ENCODE data around the gene ATP2B1.
A peak's percentile ranks its signal among the peaks of the same experiment; 100 is the strongest.
"Not testable (repeated sequence)": the region's sequence is repeated elsewhere in the genome, so short reads cannot be mapped to it uniquely, and the experiment has no call there.

Gene ATP2B1

GRCh38 chr12:89708565-89709156, at the start of gene ATP2B1:
Gene ATP2B1, minus strand, starts transcription at chr12:89708838. Its CDS starts 52,952 bp downstream, at chr12:89655886.
- DNase-seq (ENCODE audit: extremely low read depth, insufficient read length) = peak; percentile 96
- Histone ChIP-seq H3K36me3 (ENCODE audit: control insufficient read depth, insufficient read depth, low read length) (no peaks in the 10 kb centered on the region), H3K27me3 (replicated peaks; ENCODE audit: control insufficient read depth, insufficient read depth, low read length) (no peaks in the 10 kb centered on the region), H3K4me3 (replicated peaks; ENCODE audit: low read depth, low read length) (peak within 1 kb of the TSS; percentile 95)
- peak; percentile 26 for TF ChIP-seq CTCF (IDR thresholded peaks at IDR 0.05; ENCODE audit: insufficient read depth, low read length, poor library complexity, severe bottlenecking)

GRCh38 chr12:89757987-89758386, 49.3 kb upstream of the ATP2B1 start:
- H3K27me3 ChIP-seq (replicated peaks; ENCODE audit: control insufficient read depth, insufficient read depth, low read length); H3K4me3 ChIP-seq (replicated peaks; ENCODE audit: low read depth, low read length); DNase-seq (ENCODE audit: extremely low read depth, insufficient read length): not testable (repeated sequence)

GRCh38 chr12:89756585-89757398, 48.2 kb upstream of the ATP2B1 start:
- Histone ChIP-seq H3K36me3 (ENCODE audit: control insufficient read depth, insufficient read depth, low read length) (no peaks in the 10 kb centered on the region), H3K4me3 (replicated peaks; ENCODE audit: low read depth, low read length) (no peak overlapping the region), H3K27me3 (replicated peaks; ENCODE audit: control insufficient read depth, insufficient read depth, low read length) (no peaks in the 10 kb centered on the region)
- peak; percentile 83 for DNase-seq (ENCODE audit: extremely low read depth, insufficient read length)
- no peak for TF ChIP-seq CTCF (IDR thresholded peaks at IDR 0.05; ENCODE audit: insufficient read depth, low read length, poor library complexity, severe bottlenecking)

More at GRCh38 chr12:89757987-89758386, 49.3 kb upstream of the ATP2B1 start:
- H3K36me3 ChIP-seq (ENCODE audit: control insufficient read depth, insufficient read depth, low read length) = not testable (repeated sequence)

- no peak for DNase-seq (ENCODE audit: extremely low read depth, insufficient read length)
- TF ChIP-seq CTCF (IDR thresholded peaks at IDR 0.05; ENCODE audit: insufficient read depth, low read length, poor library complexity, severe bottlenecking) = no peak
These were observed 47.6 kb upstream of the ATP2B1 start for GRCh38 chr12:89756194-89756584.

GRCh38 chr12:89753997-89754396, 45.4 kb upstream of the ATP2B1 start:
- no peak for TF ChIP-seq CTCF (IDR thresholded peaks at IDR 0.05; ENCODE audit: insufficient read depth, low read length, poor library complexity, severe bottlenecking)
- DNase-seq (ENCODE audit: extremely low read depth, insufficient read length) = no peak
- no peaks in the 10 kb centered on the region for H3K36me3 ChIP-seq (ENCODE audit: control insufficient read depth, insufficient read depth, low read length)
- H3K27me3 ChIP-seq (replicated peaks; ENCODE audit: control insufficient read depth, insufficient read depth, low read length) = no peaks in the 10 kb centered on the region
- H3K4me3 ChIP-seq (replicated peaks; ENCODE audit: low read depth, low read length) = no peak overlapping the region

More at GRCh38 chr12:89756194-89756584, 47.6 kb upstream of the ATP2B1 start:
- Histone ChIP-seq H3K36me3 (ENCODE audit: control insufficient read depth, insufficient read depth, low read length) (no peaks in the 10 kb centered on the region), H3K4me3 (replicated peaks; ENCODE audit: low read depth, low read length) (no peak overlapping the region), H3K27me3 (replicated peaks; ENCODE audit: control insufficient read depth, insufficient read depth, low read length) (no peaks in the 10 kb centered on the region)

- no peaks in the 10 kb centered on the region for H3K36me3 ChIP-seq (ENCODE audit: control insufficient read depth, insufficient read depth, low read length)
- TF ChIP-seq CTCF (IDR thresholded peaks at IDR 0.05; ENCODE audit: insufficient read depth, low read length, poor library complexity, severe bottlenecking) = no peak
- no peak for DNase-seq (ENCODE audit: extremely low read depth, insufficient read length)
These were observed 43.7 kb upstream of the ATP2B1 start for GRCh38 chr12:89752341-89752740.

More at GRCh38 chr12:89752341-89752740, 43.7 kb upstream of the ATP2B1 start:
- no peaks in the 10 kb centered on the region for H3K27me3 ChIP-seq (replicated peaks; ENCODE audit: control insufficient read depth, insufficient read depth, low read length)
- H3K4me3 ChIP-seq (replicated peaks; ENCODE audit: low read depth, low read length) = no peak overlapping the region
